GM21390 (cell line): Measurements from ENCODE around the gene GPR15.

ENCODE experiments used
- ATAC-seq: cut with Tn5 transposase; IDR thresholded peaks from one replicate; pipeline ENCODE4 v1.9.1; 2021; ENCODE audit not compliant: unreplicated experiment

GPR15 gene

GRCh38 chr3:98529856-98530459 lies 1.8 kb upstream of the GPR15 start:
- no peak for ATAC-seq

GRCh38 chr3:98530676-98531075 lies 1.1 kb upstream of the GPR15 start:
- no peak for ATAC-seq

- no peak for ATAC-seq
These were observed 478 bp downstream of the GPR15 start for GRCh38 chr3:98532275-98532637.

GRCh38 chr3:98532709-98533571 lies 1.2 kb downstream of the GPR15 start:
- ATAC-seq: no peak

- no peak for ATAC-seq
These were observed 2.4 kb downstream of the GPR15 start for GRCh38 chr3:98534168-98534567.

- no peak for ATAC-seq
These were observed 3.0 kb downstream of the GPR15 start for GRCh38 chr3:98534734-98535133.

- ATAC-seq: peak; percentile 66
These were observed 4.8 kb downstream of the GPR15 start for GRCh38 chr3:98536456-98537017.

- ATAC-seq: peak; percentile 46
These were observed 8.6 kb downstream of the GPR15 start for GRCh38 chr3:98540346-98540745.

- ATAC-seq: no peak
These were observed 9.9 kb downstream of the GPR15 start for GRCh38 chr3:98541695-98542094.

GRCh38 chr3:98542623-98543022 lies 10.8 kb downstream of the GPR15 start:
- ATAC-seq: no peak

GRCh38 chr3:98545940-98546339 lies 14.2 kb downstream of the GPR15 start:
- ATAC-seq: peak; percentile 45

GRCh38 chr3:98548544-98548943 lies 16.8 kb downstream of the GPR15 start:
- no peak for ATAC-seq

GRCh38 chr3:98550833-98551232 lies 19.1 kb downstream of the GPR15 start:
- ATAC-seq: no peak

- ATAC-seq: no peak
These were observed 19.5 kb downstream of the GPR15 start for GRCh38 chr3:98551236-98551635.

- no peak for ATAC-seq
These were observed 20.0 kb downstream of the GPR15 start for GRCh38 chr3:98551754-98552153.

- ATAC-seq: no peak
These were observed 20.6 kb downstream of the GPR15 start for GRCh38 chr3:98552232-98553020.

- no peak for ATAC-seq
These were observed 21.3 kb downstream of the GPR15 start for GRCh38 chr3:98553021-98553563.

GRCh38 chr3:98553753-98554152 lies 22.0 kb downstream of the GPR15 start:
- no peak for ATAC-seq

GRCh38 chr3:98554580-98554979 lies 22.8 kb downstream of the GPR15 start:
- no peak for ATAC-seq

- ATAC-seq: no peak
These were observed 23.2 kb downstream of the GPR15 start for GRCh38 chr3:98555025-98555379.
